NT2/D1 (cell line): Measurements from ENCODE around the gene NDE1.

ENCODE experiments used
- YY1 ChIP-seq: IDR thresholded peaks from 2 replicates; pipeline ENCODE4 v1.6.1; 2011; ENCODE audit not compliant: insufficient read length, insufficient read depth
- ZNF274 ChIP-seq: IDR thresholded peaks from 2 replicates; pipeline ENCODE4 v1.6.1; 2011; ENCODE audit warnings: mild to moderate bottlenecking, low read depth, low read length

DNA sequence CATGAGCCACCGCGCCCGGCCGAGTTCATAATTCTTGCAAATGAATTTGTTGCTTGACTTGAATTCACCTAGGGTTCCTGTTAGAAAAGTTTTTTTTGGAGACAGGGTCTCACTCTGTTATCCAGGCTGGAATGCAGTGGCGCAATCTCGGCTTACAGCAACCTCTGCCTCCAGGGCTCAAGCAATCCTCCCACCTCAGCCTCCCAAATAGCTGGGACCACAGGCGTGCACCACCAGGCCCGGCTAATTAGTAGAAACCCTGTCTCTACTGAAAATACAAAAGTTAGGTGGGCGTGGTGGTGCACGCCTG is 107.0 kb downstream of the NDE1 start:
- TF ChIP-seq ZNF274 (no peak), YY1 (no peak)
